K562 (cell line): ENCODE measurements around the gene RBFOX2. TPM values are rescaled to one million over a fixed set of nuclear protein-coding genes. Genes with fewer than 3 reads are reported as not detected.

ENCODE experiments used
- CBX3 ChIP-seq, 2 experiments: IDR thresholded peaks; 1 replicate in 1 of 2; 2 replicates in 1 of 2; pipeline ENCODE4 v1.6.1; 2012; ENCODE audit warnings: inconsistent platforms in 2 of 2, low read length in 2 of 2, borderline replicate concordance in 1 of 2, control low read depth in 1 of 2
- CCNT2 ChIP-seq: IDR thresholded peaks from 2 replicates; pipeline ENCODE4 v1.6.1; 2011; ENCODE audit warnings: borderline replicate concordance, low read depth, mild to moderate bottlenecking, moderate library complexity, mixed read lengths, low read length; ENCODE audit not compliant: insufficient read length; ENCODE audit errors: extremely low read depth
- CXXC5 ChIP-seq: fragments of 250-450 bp; sonication (Bioruptor Pico); IDR thresholded peaks from 2 replicates; pipeline ENCODE4 v1.8.0; 2022; ENCODE audit warnings: inconsistent platforms, mild to moderate bottlenecking, moderate library complexity
- FUS ChIP-seq: fragments of 200-400 bp; formaldehyde crosslinking; optimal IDR thresholded peaks from 2 replicates; pipeline ENCODE3; 2017; ENCODE audit warnings: low read depth, low read length
- GATAD2A ChIP-seq: fragments of 450-650 bp; IDR thresholded peaks from 2 replicates; pipeline ENCODE4 v1.6.1; 2017
- JUNB ChIP-seq: fragments of 450-650 bp; formaldehyde crosslinking; conservative IDR thresholded peaks from 2 replicates; pipeline ENCODE4 v1.4.0; 2020; ENCODE audit warnings: mild to moderate bottlenecking
- KAT8 ChIP-seq: fragments of 450-650 bp; IDR thresholded peaks from 2 replicates; pipeline ENCODE4 v1.6.1; 2016; ENCODE audit warnings: low read depth, mild to moderate bottlenecking
- NFE2L1 ChIP-seq: fragments of 450-650 bp; IDR thresholded peaks from 2 replicates; pipeline ENCODE4 v1.6.1; 2016; ENCODE audit warnings: missing genetic modification characterization, low read depth, mild to moderate bottlenecking, missing compliant biosample characterization, moderate library complexity, borderline replicate concordance
- RB1 ChIP-seq: fragments of 450-650 bp; IDR thresholded peaks from 2 replicates; pipeline ENCODE4 v1.6.1; 2017; ENCODE audit warnings: low read depth, mild to moderate bottlenecking
- RBM17 ChIP-seq: fragments of 200-400 bp; formaldehyde crosslinking; IDR thresholded peaks from 2 replicates; pipeline ENCODE4 v1.6.1; 2017; ENCODE audit warnings: low read depth, mild to moderate bottlenecking, low read length, borderline replicate concordance
- RBM39 ChIP-seq: fragments of 200-400 bp; formaldehyde crosslinking; optimal IDR thresholded peaks from 2 replicates; pipeline ENCODE3; 2018; ENCODE audit warnings: low read depth, low read length
- RCOR1 ChIP-seq, 2 experiments: IDR thresholded peaks; 2 replicates each; pipeline ENCODE4 v1.6.1; 2012; ENCODE audit warnings: low read depth in 2 of 2, low read length in 2 of 2, borderline replicate concordance in 1 of 2, improper control_type of control experiment in 1 of 2
- XRCC3 ChIP-seq: fragments of 450-650 bp; IDR thresholded peaks from 2 replicates; pipeline ENCODE4 v1.6.1; 2017; ENCODE audit warnings: mild to moderate bottlenecking, moderate library complexity
- ZBTB17 ChIP-seq: fragments of 450-650 bp; formaldehyde crosslinking; IDR thresholded peaks from 2 replicates; pipeline ENCODE4 v1.4.0; 2020; ENCODE audit warnings: mild to moderate bottlenecking
- ZBTB7A ChIP-seq: IDR thresholded peaks from 2 replicates; pipeline ENCODE4 v1.6.1; 2011; ENCODE audit warnings: low read depth, mild to moderate bottlenecking, low read length, moderate library complexity, borderline replicate concordance; ENCODE audit not compliant: control insufficient read depth
- ZKSCAN1 ChIP-seq: fragments of 150-350 bp; IDR thresholded peaks from 2 replicates; pipeline ENCODE4 v1.6.1; 2016; ENCODE audit warnings: low read depth, low read length
- ZNF696 ChIP-seq: fragments of 250-450 bp; sonication (Bioruptor Pico); conservative IDR thresholded peaks from 2 replicates; pipeline ENCODE4 v1.4.0; 2020; ENCODE audit warnings: mild to moderate bottlenecking, moderate library complexity
- ZNF699 ChIP-seq: fragments of 250-450 bp; sonication (Bioruptor Pico); IDR thresholded peaks from 2 replicates; pipeline ENCODE4 v1.8.0; 2021; ENCODE audit warnings: mild to moderate bottlenecking, moderate library complexity; ENCODE audit not compliant: insufficient replicate concordance
- polyA plus RNA-seq, 8 experiments: library from polyadenylated mRNA; depleted of rRNA in 4 of 8; stranded (reverse) in 5 of 8; unstranded in 3 of 8; fragments of >200 nt; fragmentation: Nextera tagmentation in 2 of 8; fragmentation: Illumina TruSeq in 1 of 8; extraction: Ambion mirVana in 2 of 8; extraction: Trizol in 1 of 8; gene quantifications; 2 replicates each; pipeline versions ENCODE4 v1.2.1 to v1.2.3, GENCODE V29; 2011 to 2014; ENCODE audit warnings: inconsistent platforms in 1 of 8, missing spikeins in 1 of 8
- total RNA-seq, 7 experiments: library from RNA; depleted of rRNA in 6 of 7; stranded (reverse); fragments of >200 nt in 6 of 7; fragmentation: Illumina TruSeq in 2 of 7; extraction: Trizol in 2 of 7; gene quantifications; 2 replicates each; pipeline versions ENCODE4 v1.2.1 to v1.2.3, GENCODE V29; 2011 to 2021; ENCODE audit warnings: low replicate concordance in 1 of 7
- TF ChIP-seq, protein P1 (sequence below): sonication (generic); formaldehyde crosslinking; IDR thresholded peaks from 2 replicates; pipeline ENCODE4 v1.5.0; 2020; ENCODE audit warnings: missing genetic modification reagents
- TF ChIP-seq, protein P2 (sequence below), 2 experiments: fragments of 250-450 bp in 1 of 2; fragments of 450-650 bp in 1 of 2; sonication (Bioruptor Pico) in 1 of 2; IDR thresholded peaks; 2 replicates each; pipeline versions ENCODE4 v1.6.1 to v1.8.0; 2016 to 2021; ENCODE audit warnings: mild to moderate bottlenecking in 2 of 2, moderate library complexity in 2 of 2, missing compliant biosample characterization in 1 of 2, missing genetic modification characterization in 1 of 2
- TF ChIP-seq, protein P3 (sequence below): fragments of 450-650 bp; formaldehyde crosslinking; IDR thresholded peaks from 2 replicates; pipeline ENCODE4 v1.4.0; 2020; ENCODE audit warnings: mild to moderate bottlenecking, moderate library complexity
- TF ChIP-seq, protein P4 (sequence below): fragments of 250-450 bp; sonication (Bioruptor Pico); IDR thresholded peaks from 2 replicates; pipeline ENCODE4 v1.8.0; 2021; ENCODE audit warnings: moderate library complexity, mild to moderate bottlenecking, inconsistent platforms
- TF ChIP-seq, protein P5 (sequence below): fragments of 450-650 bp; IDR thresholded peaks from 2 replicates; pipeline ENCODE4 v1.6.1; 2016; ENCODE audit warnings: mild to moderate bottlenecking

The RBFOX2 gene
- total and polyA plus RNA-seq, 9 of the 15 experiments (the other 6 are each of a cell fraction or from before 2014, with no cell fraction given): 5.8 to 24.8 (median 14.2) TPM

DNA sequence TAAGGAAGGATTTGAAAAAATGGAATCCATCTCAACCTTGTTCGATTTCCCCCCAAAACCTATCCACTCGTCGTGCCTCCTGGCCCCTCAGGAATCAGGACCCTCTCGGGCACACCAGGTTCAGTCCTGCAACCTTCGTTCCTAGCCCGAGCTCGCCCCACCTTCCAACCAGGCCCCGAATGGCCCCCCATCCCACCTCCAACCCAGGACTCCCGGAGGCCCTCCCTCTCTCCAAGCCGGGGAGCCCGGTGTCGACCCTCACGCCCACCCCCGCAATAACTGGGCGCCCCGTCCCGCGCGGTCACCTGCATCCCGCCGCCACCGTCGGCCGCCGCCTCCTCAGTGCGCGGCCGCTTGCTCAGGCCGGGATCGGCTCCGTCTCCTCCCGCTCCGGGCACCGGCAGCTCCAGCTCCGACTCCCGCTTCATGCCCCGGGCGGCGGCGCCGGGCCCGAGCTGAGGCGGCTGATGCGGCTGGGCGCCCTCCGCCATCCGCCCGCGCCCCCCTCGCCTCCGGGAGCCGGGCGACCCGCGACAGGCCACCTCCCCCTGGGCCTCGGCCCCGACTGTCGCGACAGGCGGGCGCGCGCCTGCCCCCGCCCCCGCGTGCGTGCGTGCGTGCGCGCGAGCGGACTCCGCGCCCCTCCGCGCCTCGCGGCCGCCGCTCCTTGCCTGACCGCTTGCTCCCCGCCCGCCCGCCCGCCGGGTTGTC lies 534 bp downstream of the RBFOX2 start (continued):
- TF ChIP-seq, protein P1, sequence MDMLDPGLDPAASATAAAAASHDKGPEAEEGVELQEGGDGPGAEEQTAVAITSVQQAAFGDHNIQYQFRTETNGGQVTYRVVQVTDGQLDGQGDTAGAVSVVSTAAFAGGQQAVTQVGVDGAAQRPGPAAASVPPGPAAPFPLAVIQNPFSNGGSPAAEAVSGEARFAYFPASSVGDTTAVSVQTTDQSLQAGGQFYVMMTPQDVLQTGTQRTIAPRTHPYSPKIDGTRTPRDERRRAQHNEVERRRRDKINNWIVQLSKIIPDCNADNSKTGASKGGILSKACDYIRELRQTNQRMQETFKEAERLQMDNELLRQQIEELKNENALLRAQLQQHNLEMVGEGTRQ (CRISPR knock-in tag): no peak
- TF ChIP-seq CBX3 (IDR thresholded peaks at IDR 0.05; ENCODE audit: borderline replicate concordance in 1 of 2, low read length in 2 of 2) (no peak), FUS (no peak), KAT8 (no peak), GATAD2A (no peak), RB1 (peak; percentile 37; the same call in 1 of the 2 replicates), XRCC3 (no peak), ZKSCAN1 (no peak), RCOR1 (IDR thresholded peaks at IDR 0.05; ENCODE audit: borderline replicate concordance in 1 of 2, low read depth in 2 of 2, low read length in 2 of 2) (no peak), ZBTB7A (peak; percentile 54; the same call in 1 of the 2 replicates), NFE2L1 (no peak), JUNB (no peak), RBM17 (no peak), CXXC5 (peak; percentile 90), CCNT2 (no peak), ZNF696 (CRISPR knock-in tag) (no peak), ZBTB17 (CRISPR knock-in tag) (no peak), ZNF699 (CRISPR knock-in tag) (no peak), RBM39 (no peak)
- TF ChIP-seq, protein P2, sequence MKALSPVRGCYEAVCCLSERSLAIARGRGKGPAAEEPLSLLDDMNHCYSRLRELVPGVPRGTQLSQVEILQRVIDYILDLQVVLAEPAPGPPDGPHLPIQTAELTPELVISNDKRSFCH (CRISPR knock-in tag; IDR thresholded peaks at IDR 0.05): no peak
- TF ChIP-seq, protein P2 (tag; IDR thresholded peaks at IDR 0.05): no peak
- TF ChIP-seq, protein P3, sequence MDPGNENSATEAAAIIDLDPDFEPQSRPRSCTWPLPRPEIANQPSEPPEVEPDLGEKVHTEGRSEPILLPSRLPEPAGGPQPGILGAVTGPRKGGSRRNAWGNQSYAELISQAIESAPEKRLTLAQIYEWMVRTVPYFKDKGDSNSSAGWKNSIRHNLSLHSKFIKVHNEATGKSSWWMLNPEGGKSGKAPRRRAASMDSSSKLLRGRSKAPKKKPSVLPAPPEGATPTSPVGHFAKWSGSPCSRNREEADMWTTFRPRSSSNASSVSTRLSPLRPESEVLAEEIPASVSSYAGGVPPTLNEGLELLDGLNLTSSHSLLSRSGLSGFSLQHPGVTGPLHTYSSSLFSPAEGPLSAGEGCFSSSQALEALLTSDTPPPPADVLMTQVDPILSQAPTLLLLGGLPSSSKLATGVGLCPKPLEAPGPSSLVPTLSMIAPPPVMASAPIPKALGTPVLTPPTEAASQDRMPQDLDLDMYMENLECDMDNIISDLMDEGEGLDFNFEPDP (CRISPR knock-in tag): no peak
- TF ChIP-seq, protein P4, sequence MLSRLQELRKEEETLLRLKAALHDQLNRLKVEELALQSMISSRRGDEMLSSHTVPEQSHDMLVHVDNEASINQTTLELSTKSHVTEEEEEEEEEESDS (CRISPR knock-in tag): no peak
- TF ChIP-seq, protein P5, sequence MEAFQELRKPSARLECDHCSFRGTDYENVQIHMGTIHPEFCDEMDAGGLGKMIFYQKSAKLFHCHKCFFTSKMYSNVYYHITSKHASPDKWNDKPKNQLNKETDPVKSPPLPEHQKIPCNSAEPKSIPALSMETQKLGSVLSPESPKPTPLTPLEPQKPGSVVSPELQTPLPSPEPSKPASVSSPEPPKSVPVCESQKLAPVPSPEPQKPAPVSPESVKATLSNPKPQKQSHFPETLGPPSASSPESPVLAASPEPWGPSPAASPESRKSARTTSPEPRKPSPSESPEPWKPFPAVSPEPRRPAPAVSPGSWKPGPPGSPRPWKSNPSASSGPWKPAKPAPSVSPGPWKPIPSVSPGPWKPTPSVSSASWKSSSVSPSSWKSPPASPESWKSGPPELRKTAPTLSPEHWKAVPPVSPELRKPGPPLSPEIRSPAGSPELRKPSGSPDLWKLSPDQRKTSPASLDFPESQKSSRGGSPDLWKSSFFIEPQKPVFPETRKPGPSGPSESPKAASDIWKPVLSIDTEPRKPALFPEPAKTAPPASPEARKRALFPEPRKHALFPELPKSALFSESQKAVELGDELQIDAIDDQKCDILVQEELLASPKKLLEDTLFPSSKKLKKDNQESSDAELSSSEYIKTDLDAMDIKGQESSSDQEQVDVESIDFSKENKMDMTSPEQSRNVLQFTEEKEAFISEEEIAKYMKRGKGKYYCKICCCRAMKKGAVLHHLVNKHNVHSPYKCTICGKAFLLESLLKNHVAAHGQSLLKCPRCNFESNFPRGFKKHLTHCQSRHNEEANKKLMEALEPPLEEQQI: no peak
